ENCODE measurements around the gene KCNK16. TPM values are rescaled to one million over a fixed set of nuclear protein-coding genes. Genes with fewer than 3 reads are reported as not detected.

Gene KCNK16
- total and polyA plus RNA-seq, 2 of the 8 experiments (the other 6 are each of a cell fraction or from before 2014, with no cell fraction given), result not detected

DNA sequence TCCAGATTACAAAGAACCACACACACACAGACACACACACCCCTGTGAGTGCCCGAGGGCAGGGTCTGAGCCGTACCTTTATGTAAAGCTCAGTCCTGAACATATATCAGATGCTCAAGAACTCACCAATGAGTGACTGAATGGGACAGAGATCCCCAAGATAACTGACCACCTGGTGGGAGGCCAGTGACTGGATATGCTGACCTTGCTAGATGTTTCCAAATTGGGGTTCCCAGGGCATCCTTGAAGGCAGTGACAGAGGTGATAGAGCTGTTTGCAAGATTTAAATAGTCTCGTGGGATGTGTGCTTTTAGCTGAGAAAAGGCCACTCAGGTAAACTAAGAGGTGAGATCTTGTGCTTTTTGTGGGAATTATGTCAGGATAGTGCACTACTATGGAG lies 47.6 kb downstream of the KCNK16 start:
- no peak for TF ChIP-seq BCL11A (IDR thresholded peaks at IDR 0.05; ENCODE audit: low read depth in 2 of 2, low read length in 2 of 2)
- no peak for TF ChIP-seq TCF12 (IDR thresholded peaks at IDR 0.05; ENCODE audit: low read depth, low read length)
- H3K18ac ChIP-seq (ENCODE audit: extremely low read depth, low read length), result no peak overlapping the region
- 91% methylated on average over 3 of the region's 3 CpGs; no CpG with 5 or more reads in 1 of the 2 experiments for WGBS, 2 experiments (ENCODE audit: extremely low coverage in 1 of 2, insufficient coverage in 1 of 2, insufficient read length in 1 of 2, insufficient replicate concordance in 2 of 2, low coverage in 1 of 2, low lambda C conversion rate in 2 of 2, missing lambda C conversion rate in 1 of 2)
- 0 out of 2 replicates have a peak overlapping the region, but pooled peaks have one; percentile 6 for H2BK5ac ChIP-seq (ENCODE audit: low read depth, low read length)
- no peaks in the 10 kb centered on the region for H3K79me1 ChIP-seq (ENCODE audit: low read depth, low read length)
- H2AK5ac ChIP-seq (ENCODE audit: low read depth, low read length), result peak overlapping the region; percentile 79; the same call in 1 of the 2 replicates
- no peak overlapping the region for H4K5ac ChIP-seq (ENCODE audit: insufficient read length, low read depth, low read length)
- no peak overlapping the region for H3K27ac ChIP-seq (ENCODE audit: low read depth, low read length)
- H4K91ac ChIP-seq (replicated peaks; ENCODE audit: insufficient read length, low read length), result peak overlapping the region; percentile 83
- peak overlapping the region; percentile 97 for H2BK20ac ChIP-seq (ENCODE audit: low read length)
- ChIA-PET POLR2A (ENCODE audit: partially characterized antibody) (interaction anchor here (1.3 to 1.8 kb wide), 2 partner anchors 46 to 52 kb away, joined by 4 to 7 read pairs; partner anchors contain the start of gene KCNK5), CTCF (ENCODE audit: partially characterized antibody) (interaction anchor here (0.8 to 47.4 kb wide), 7 partner anchors 10 to 272 kb away, joined by 3 to 1738 read pairs (median 6); partner anchors contain the start of gene KCNK5)
- H3K4me2 ChIP-seq (ENCODE audit: insufficient read depth in 1 of 2, low read depth in 2 of 2, low read length in 2 of 2), result no peak overlapping the region
- H3K56ac ChIP-seq (replicated peaks; ENCODE audit: insufficient read length, low read depth, low read length), result no peak overlapping the region
- no peak overlapping the region for H3K14ac ChIP-seq (ENCODE audit: insufficient read length)
- H3K23me2 ChIP-seq (ENCODE audit: low read depth, low read length), result no peaks in the 10 kb centered on the region; the same call in 1 of the 2 replicates
- no peaks in the 10 kb centered on the region for H3K9me3 ChIP-seq (ENCODE audit: insufficient read depth in 2 of 2, low read depth in 1 of 2, low read length in 1 of 2)
- 0 out of 2 replicates have a peak overlapping the region, but pooled peaks have one; percentile 75 for H2BK15ac ChIP-seq (ENCODE audit: low read length)
- H2BK120ac ChIP-seq (replicated peaks; ENCODE audit: low read depth, low read length), result no peak overlapping the region
- H3K23ac ChIP-seq (ENCODE audit: insufficient read length), result no peak overlapping the region
- H3K4ac ChIP-seq (replicated peaks; ENCODE audit: insufficient read length, low read depth, low read length), result peak overlapping the region; percentile 57
- DNase-seq (ENCODE audit: low read depth in 1 of 2, low spot score in 2 of 2), result no peak
- H4K8ac ChIP-seq (ENCODE audit: extremely low read depth, insufficient read depth, low read length), result no peak overlapping the region
- no peaks in the 10 kb centered on the region for H3K36me3 ChIP-seq (ENCODE audit: control insufficient read depth in 2 of 4, insufficient read depth in 4 of 4, low read length in 3 of 4)
- peak overlapping the region; percentile 32; the same call in 1 of the 2 replicates for H2BK12ac ChIP-seq (ENCODE audit: low read depth, low read length)
- H3K27me3 ChIP-seq (replicated peaks in 1 of 4; ENCODE audit: control insufficient read depth in 3 of 4, extremely low read depth in 1 of 4, insufficient read depth in 3 of 4, low read length in 3 of 4), result 0 out of 7 replicates have a peak, but pooled peaks cover 0 to 2% (median 0%) of the 10 kb centered on the region in 4 experiments
- H3K79me2 ChIP-seq (ENCODE audit: control insufficient read depth in 1 of 2, insufficient read depth in 2 of 2, low read length in 2 of 2), result no peaks in the 10 kb centered on the region
- no peak for FAIRE-seq
- H4K20me1 ChIP-seq (replicated peaks in 1 of 2; ENCODE audit: control insufficient read depth in 1 of 2, insufficient read depth in 2 of 2, low read length in 2 of 2), result no peaks in the 10 kb centered on the region
- H3K9ac ChIP-seq (replicated peaks in 1 of 4; ENCODE audit: extremely low read depth in 1 of 4, low read depth in 3 of 4, low read length in 3 of 4), result no peak overlapping the region
- H2AFZ ChIP-seq (ENCODE audit: low read length), result no peak overlapping the region
- no peak overlapping the region for H3K4me3 ChIP-seq (ENCODE audit: extremely low read depth in 1 of 4, insufficient read depth in 2 of 4, low read depth in 3 of 4, low read length in 4 of 4)
- H3K4me1 ChIP-seq (replicated peaks in 1 of 4; ENCODE audit: control insufficient read depth in 3 of 4, insufficient read depth in 4 of 4, low read length in 3 of 4), result peaks cover 9 to 16% (median 13%) of the 10 kb centered on the region in 4 experiments
